ACHN (cell line): ENCODE results near the gene ITGA3.

Experiments used
- DNase-seq: peaks from one replicate; pipeline ENCODE4 v3.0.0-alpha.2; 2015
- in situ Hi-C: cut with HindIII; loops from 2 replicates; pipeline ENCODE4 v1.10.0; 2017; ENCODE audit warnings: low sequenced_read_pairs, low pct_ligation_motif_present, low pct_unique_long_range_greater_than_20kb

ITGA3 gene

DNA sequence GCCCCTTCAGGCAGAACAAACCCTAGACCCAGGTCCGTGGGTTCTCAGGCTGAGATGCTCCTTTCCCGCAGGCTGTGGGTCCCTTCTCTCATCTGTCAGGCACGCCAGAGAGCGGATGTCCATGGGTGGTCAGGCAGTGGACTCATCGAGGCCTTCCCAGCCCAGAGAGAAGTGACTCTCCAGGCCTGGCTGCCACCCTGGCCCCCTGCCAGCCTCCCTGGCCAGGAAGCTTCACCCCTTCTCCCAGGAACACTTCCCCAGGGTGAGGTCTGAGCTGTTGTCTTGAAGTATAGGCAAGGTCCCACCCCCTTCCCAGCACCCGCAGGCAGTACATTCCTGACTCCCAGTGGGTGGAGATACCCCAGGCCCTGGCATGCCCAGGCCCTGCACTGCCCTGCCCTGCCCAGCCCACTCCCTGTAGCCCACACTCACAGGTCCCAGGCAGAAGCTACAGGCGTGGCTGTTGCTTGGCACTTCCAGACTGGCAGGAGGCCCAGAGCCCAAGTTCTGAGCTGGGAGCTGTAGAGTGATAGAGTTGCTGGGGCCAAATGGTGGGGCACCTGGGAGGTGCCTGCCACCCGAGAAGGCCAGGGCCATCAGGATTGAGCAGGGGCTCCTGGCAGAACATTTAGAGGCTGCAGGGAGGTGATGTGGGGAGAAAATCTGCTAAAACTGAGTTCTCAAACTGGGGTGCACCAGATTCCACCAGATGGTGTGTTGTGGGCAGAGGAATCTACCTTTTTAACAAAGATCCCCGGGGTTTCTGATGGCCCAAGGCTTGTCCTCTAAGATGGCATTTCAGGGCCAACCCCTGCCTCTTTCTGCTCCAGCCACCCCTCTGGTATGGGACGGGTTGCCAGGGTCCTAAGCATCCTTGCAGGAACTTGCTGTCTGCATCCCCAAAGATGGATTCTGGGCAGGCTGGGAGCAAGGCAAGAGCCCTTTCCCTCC lies 6.7 kb downstream of the ITGA3 start:
- in situ Hi-C loops, result no loop called here
- DNase-seq, result peak; percentile 99

DNA sequence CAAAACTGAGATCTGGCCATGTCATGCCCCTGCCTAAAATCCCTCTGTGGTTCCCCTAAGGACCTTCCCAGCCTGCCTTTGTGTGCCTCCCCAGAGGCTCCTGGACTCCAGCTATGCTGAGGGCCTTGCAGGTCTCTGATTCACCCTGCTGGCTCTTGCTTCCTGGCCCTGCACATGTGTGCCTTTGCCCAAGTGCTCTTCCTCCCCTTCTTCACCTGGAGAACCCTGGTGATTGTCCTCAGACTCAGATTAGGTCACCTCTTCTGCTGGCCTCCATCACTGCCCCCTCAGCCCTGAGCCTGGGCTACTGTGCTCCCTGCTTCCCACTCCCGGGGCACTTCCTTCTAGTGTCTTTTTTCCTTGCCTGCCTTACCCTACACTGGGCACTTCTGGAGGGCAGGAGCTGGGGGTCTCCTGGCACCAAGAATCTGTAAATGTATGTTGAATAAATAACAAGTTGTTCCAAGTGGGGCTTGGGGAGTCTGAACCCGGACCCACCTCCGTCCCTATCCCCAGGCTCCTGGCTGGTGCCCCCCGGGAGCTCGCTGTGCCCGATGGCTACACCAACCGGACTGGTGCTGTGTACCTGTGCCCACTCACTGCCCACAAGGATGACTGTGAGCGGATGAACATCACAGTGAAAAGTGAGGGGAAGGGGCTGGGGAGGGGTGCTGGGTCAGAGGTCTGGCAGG lies 7.8 kb downstream of the ITGA3 start:
- peak; percentile 57 for DNase-seq
- in situ Hi-C loops, result no loop called here

DNA sequence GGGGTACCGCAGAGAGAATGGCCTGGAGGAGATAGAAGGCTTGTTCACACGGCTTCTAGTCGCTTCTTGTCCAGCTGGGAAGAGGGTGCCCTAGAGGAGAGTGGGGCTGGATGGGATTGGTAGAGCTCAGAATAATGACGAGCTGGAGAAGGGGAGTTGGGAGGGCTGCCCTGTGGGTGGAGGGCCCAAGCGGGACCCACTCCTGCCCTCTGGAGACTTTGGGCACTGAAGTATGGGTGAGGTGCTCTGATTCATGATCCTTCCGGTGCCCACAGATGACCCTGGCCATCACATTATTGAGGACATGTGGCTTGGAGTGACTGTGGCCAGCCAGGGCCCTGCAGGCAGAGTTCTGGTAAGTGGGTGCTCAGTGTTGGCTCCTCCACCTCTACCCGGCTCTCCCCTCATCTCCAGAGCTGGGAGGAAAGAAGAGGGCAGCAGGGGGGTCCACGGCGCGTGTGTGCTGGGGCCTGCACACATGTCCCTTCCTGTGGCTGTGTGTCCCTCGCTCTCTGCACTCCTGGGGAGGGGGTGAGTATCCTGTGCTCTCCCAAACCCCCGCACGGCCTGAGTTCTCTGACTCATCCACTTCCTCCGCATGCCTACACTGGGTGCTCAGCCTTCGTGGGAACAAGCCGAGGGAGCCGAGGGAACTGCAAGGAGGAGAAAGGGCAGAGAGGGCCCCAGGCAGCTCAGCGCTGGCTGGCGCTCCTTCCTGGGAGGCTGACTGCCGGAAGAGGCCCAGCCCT lies 8.5 kb downstream of the ITGA3 start:
- peak; percentile 96 for DNase-seq
- in situ Hi-C loops, result no loop called here

DNA sequence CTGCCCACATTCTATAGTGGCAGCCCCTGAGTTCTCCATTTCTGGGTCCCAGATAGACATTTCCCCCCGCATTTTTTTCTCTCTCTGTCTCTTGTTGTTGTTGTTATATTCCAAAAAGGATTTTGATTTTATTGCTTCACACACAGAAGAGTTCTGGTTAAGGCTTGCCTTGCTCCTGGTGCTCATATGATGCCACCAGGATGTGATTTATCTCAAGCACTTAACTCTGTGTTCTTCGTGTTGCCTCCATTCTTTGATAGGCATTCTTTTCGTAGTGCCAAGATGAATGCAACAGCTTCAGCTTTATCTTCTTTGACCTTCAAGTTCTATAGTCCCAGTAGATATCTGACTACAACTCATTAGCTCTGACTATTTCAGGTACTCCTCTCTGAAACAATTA lies 9.1 kb downstream of the ITGA3 start:
- in situ Hi-C loops, result no loop called here
- no peak for DNase-seq

DNA sequence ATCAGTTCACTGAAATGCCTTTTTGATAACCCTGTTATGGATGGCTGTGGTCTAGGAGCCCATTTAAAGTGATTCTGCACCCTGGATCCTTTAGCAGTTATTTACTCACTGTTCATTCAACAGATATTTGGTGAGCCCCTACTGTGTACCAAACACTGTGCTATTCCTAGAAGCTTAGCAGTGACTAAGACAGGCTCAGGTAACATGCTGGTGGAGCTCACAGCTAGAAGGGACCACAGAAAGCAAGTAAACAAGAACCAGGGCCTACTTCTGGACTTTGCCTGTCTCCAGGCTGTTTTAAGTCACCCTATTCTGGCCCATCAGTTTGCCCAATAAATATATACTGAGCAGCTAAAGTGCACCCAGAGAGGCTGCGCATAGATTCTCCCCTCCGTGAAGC lies 11.1 kb downstream of the ITGA3 start:
- no peak for DNase-seq
- in situ Hi-C loops, result no loop called here

DNA sequence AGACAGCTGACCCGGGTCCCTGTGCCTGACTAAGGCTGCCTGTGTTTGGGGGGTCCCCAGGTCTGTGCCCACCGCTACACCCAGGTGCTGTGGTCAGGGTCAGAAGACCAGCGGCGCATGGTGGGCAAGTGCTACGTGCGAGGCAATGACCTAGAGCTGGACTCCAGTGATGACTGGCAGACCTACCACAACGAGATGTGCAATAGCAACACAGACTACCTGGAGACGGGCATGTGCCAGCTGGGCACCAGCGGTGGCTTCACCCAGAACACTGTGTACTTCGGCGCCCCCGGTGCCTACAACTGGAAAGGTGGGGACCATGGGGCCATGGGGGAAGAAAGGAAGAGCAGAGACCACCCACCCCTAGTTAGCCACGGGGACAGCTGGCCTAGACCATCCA lies 12.1 kb downstream of the ITGA3 start:
- in situ Hi-C loops, result no loop called here
- no peak for DNase-seq

DNA sequence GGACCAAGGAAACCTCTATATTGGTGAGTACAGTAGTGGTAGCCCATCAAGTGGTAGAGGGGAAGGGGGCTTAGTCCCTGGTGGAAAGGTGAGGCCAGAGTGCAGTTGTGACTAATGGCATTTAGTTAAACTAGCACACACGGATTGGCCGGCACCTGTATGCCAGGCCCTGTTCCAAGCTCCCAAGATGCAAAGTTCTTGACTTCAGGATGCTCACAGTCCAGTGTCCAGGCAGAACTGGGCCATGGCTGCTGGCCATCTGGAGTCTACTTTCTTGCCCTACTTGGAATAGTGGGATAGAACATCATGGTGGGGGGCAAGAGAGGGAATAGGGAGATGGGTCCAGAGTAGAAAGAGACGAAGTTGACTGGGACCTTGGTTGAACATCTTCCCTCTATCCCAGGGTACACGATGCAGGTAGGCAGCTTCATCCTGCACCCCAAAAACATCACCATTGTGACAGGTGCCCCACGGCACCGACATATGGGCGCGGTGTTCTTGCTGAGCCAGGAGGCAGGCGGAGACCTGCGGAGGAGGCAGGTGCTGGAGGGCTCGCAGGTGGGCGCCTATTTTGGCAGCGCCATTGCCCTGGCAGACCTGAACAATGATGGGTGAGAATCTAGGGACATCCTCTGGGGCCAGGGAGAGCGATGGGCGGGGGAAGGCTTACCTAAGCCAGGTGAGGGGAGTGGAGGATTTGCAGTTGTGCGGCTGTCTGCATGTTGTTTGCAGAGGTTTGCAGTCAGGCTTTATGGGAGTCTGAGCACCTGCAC lies 15.2 kb downstream of the ITGA3 start:
- no peak for DNase-seq
- in situ Hi-C loops, result no loop called here

DNA sequence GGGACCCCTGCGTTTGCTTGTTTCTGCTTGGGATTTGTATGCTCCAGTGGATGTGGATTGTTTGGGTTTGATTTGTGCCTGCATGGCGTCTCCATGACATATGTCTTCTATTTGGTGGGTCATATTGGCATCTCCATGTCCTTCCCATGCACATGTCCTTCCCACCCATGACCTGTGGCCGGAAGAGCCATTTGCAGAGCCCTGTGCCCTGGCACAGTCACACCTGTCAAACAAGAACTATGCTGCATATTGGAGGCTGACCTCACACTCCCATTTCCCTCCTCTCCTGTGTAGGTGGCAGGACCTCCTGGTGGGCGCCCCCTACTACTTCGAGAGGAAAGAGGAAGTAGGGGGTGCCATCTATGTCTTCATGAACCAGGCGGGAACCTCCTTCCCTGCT lies 15.8 kb downstream of the ITGA3 start:
- DNase-seq, result no peak
- in situ Hi-C loops, result no loop called here

DNA sequence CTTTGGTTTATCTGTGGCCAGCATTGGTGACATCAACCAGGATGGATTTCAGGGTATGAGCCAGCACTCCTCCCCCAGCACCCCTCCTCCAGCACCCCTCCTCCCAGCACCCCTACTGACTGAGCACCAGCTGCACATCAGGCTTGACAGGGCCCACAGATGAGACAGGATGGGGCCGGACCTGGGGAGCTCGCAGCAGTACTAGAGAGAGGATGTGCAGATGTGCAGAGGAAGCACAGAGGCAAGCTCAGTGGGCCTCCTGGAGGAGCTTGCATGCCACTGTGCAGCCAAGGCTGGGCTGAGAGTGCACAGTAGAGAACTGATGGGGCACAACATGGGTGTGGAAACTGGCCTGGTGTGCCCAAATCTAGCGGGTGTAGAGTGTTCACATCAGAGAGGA lies 16.2 kb downstream of the ITGA3 start:
- no peak for DNase-seq
- in situ Hi-C loops, result no loop called here

DNA sequence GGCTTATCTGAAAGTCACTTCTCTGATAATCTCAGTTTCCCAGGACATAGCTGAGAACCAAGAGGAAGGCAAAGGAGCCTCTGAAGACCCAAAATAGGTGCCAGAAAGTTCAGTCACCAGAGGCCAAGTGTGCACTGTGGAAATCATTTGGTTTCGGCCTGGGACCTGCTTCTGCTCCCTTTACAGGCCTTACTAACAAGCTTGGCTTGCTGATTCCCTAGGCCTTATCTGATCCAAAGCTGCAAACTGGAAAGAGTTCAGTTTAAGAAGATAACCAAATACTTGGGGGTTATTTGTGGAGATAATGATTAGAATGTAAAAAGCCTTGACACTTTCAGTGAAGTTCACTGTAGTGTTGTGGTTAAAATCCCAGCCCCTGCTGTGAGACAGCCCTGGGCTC lies 17.0 kb downstream of the ITGA3 start:
- in situ Hi-C loops, result no loop called here
- no peak for DNase-seq

DNA sequence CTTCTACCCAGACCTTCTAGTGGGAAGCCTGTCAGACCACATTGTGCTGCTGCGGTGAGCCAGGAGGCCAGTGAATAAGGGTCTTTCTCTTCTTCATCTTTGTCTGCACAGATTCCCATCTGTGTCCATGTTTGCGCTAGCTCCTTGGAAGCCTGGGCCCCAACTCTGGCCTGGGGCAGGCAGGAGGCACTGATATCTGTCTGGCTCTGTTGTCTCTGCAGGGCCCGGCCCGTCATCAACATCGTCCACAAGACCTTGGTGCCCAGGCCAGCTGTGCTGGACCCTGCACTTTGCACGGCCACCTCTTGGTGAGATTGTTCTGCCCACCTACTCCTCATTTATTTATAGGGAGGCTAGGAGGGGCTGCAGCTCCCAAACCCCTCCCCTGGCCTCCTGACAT lies 18.3 kb downstream of the ITGA3 start:
- in situ Hi-C loops, result no loop called here
- no peak for DNase-seq

DNA sequence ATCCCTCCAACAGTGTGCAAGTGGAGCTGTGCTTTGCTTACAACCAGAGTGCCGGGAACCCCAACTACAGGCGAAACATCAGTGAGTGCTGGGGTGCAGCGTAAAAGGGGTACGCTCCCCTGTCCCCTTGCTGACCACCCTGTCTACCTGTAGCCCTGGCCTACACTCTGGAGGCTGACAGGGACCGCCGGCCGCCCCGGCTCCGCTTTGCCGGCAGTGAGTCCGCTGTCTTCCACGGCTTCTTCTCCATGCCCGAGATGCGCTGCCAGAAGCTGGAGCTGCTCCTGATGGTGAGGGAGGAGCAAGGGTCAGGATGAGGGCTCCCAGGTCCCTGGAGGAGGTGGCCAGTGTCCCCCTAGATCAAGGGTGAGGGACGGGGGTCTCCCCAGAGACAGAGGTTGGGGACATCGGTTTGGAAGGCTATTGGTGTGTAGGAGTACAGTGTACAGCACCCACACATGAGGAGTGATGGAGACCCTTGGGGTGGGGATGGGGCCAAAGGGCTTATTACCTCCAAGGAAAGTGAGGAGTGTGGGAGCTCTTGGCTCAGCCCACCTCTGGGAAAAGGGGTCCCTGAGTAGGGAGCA lies 19.6 kb downstream of the ITGA3 start:
- in situ Hi-C loops, result no loop called here
- DNase-seq, result no peak

DNA sequence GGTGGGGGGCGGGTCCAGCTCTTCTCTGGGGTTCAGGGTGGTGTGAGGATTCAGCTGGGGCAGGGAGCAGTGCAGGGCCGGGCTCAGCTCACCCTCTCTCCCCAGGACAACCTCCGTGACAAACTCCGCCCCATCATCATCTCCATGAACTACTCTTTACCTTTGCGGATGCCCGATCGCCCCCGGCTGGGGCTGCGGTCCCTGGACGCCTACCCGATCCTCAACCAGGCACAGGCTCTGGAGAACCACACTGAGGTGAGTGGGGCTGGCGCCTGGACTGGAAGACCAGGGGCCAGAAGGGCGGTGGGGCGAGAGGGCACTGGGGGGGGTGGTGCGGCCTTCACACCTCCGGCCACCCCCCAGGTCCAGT lies 20.3 kb downstream of the ITGA3 start:
- in situ Hi-C loops, result no loop called here
- no peak for DNase-seq

DNA sequence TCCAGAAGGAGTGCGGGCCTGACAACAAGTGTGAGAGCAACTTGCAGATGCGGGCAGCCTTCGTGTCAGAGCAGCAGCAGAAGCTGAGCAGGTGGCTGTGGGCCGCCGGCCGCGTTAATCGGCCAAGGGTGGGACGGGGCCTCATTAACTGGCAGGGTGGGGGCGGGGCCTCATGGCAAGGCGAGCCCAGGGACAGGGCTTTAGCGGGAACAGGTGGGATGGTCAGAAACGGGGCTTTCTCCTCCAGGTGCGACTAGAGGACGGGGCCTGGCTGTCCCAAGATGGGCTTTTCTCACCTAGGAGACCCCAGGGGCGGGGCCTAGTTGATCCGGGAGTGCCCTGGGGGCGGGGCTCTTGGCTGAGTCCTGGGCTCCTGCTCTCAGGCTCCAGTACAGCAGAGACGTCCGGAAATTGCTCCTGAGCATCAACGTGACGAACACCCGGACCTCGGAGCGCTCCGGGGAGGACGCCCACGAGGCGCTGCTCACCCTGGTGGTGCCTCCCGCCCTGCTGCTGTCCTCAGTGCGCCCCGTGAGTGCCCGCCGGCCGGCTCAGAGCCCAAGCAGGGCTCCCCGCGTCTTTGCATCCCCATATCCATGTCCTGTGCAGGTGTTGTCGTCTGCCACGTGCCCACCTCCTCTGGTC lies 20.8 kb downstream of the ITGA3 start:
- no peak for DNase-seq
- in situ Hi-C loops, result no loop called here

DNA sequence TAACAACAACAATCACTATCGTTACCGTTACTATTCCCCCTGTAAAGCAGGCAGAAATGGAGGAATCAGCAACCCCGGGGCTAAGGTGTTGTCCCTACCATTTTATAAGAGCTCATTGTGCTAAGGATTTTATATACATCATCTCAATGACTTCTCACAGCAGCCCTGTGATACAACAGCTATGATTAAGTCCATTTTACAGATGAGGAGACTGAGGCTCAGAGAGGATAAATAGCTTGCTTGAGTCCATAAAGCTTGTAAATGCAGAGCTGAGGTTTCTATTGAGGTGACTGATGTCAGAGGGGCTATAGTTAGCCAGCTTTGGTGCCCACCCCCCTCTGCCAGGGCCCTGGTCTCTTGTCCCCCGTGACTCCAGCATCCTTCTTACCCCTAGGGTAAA lies 22.5 kb downstream of the ITGA3 start:
- no peak for DNase-seq
- in situ Hi-C loops, result no loop called here

DNA sequence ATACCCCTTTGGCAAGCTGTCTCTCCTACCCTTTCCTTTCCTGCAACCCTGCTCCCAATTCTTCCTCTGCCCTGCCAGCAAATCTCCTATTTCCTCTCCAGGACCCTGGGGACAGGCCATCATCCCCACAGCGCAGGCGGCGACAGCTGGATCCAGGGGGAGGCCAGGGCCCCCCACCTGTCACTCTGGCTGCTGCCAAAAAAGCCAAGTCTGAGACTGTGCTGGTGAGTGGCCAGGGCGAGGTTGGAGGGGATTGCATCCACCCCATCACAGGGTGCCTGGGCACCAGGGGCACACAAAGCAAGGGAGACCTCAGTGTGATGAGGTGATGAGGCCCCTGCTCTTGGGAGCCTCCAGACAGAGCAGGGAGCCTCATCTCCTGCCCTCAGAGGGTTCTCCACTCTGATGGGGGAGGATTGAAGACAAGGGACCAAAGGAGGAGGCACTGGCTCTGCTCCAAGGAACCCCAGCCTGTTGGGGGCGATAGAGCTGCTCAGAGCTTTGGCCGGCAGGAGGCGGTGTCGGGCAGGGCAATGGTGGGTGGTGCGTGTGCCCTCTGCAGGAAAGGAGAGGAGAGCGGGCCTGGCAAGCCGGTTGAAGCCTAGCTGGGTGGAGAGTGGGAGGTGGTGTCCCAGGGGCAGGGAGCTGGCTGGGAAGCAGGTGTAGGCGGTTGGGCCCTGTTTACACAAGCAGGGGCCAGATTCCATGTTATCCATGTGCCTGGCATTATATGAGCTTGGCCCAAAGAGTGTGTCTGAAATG lies 23.6 kb downstream of the ITGA3 start:
- peak; percentile 83 for DNase-seq
- in situ Hi-C loops, result no loop called here

DNA sequence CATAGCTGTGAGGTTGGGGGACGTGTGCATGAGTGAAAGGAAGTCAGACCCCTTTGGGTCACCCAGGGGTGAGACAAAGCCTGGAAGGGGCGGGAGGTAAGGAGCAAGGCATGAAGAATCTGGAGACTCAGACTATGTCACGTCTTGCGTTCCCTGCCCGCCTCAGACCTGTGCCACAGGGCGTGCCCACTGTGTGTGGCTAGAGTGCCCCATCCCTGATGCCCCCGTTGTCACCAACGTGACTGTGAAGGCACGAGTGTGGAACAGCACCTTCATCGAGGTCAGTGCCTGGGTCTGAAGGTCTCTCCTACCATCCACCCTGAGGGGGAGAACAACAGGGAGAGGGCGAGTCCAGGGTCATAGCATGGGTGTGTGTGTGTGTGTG lies 24.2 kb downstream of the ITGA3 start:
- in situ Hi-C loops, result no loop called here

More for the DNA sequence above, 24.2 kb downstream of the ITGA3 start:
- DNase-seq, result no peak
